ENCODE results near the gene TEF. TPM values are rescaled to one million over a fixed set of nuclear protein-coding genes. Genes with fewer than 3 reads are reported as not detected.

TEF gene
- total and polyA plus RNA-seq, 9 of the 15 experiments (the other 6 are each of a cell fraction or from before 2014, with no cell fraction given) = 0.04 to 3.1 (median 1.2) TPM

DNA sequence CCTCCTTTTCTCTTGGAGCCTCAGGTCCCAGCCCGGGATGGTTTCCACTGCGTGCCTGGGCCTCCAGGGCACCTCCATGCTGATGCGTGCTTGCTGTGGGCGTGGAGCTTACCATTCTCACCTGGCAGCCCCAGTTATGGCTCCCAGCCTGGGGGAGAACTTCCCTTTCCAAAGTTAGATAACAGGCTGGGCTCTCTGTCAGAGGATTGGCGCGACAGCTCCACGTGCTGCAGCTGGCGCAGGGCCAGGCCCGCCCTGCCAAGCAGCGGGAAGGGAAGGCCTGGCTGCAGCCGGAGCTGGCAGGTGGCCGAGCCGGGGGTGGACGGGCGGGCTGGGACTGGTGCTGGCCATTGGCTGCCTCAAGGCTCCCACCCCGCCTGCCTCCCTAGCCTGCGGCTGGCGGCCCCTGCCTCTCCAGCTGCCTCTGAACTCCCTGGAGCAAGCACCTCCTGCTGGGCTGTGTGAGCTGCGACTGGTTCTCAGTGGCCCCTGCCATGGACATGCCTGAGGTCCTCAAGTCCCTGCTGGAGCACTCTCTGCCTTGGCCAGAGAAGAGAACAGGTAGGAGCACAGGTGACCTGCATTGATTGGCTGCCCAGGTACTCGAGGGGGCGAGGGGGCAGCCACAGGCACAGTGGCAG lies 14.6 kb upstream of the TEF start (continued):
- TF ChIP-seq DIDO1 (tag; IDR thresholded peaks at IDR 0.05; ENCODE audit: low read depth) (no peak), SRF (CRISPR knock-in tag; IDR thresholded peaks at IDR 0.05) (0 out of 4 replicates have a peak, but pooled peaks of 1 of the 2 experiments have one; percentile 52), MAZ (CRISPR knock-in tag; conservative IDR thresholded peaks at IDR 0.05 in 1 of 2, IDR thresholded peaks at IDR 0.05 in 1 of 2) (peak; percentile 46 to 78), EGR1 (conservative IDR thresholded peaks at IDR 0.05) (peak; percentile 93), CTCF (IDR thresholded peaks at IDR 0.05 in 2 of 3, conservative IDR thresholded peaks at IDR 0.05 in 1 of 3; ENCODE audit: insufficient read depth in 2 of 3, low read depth in 1 of 3, low read length in 3 of 3) (peak; percentile 36 to 54 (median 48); a peak in 5 of 6 replicates), NFYB (IDR thresholded peaks at IDR 0.05; ENCODE audit: extremely low read depth, insufficient read length) (peak; percentile 74), NFRKB (IDR thresholded peaks at IDR 0.05; ENCODE audit: low read depth) (no peak), NBN (IDR thresholded peaks at IDR 0.05; ENCODE audit: low read depth) (no peak), BRF1 (IDR thresholded peaks at IDR 0.05; ENCODE audit: borderline replicate concordance, extremely low read depth, insufficient read length) (no peak), ZNF75A (CRISPR knock-in tag; IDR thresholded peaks at IDR 0.05) (no peak), ZEB2 (IDR thresholded peaks at IDR 0.05) (peak; percentile 71; the same call in 1 of the 2 replicates), SMC3 (conservative IDR thresholded peaks at IDR 0.05; ENCODE audit: insufficient read depth, low read depth, low read length) (no peak), TCF3 (CRISPR knock-in tag; IDR thresholded peaks at IDR 0.05) (peak; percentile 53), MAFF (IDR thresholded peaks at IDR 0.05; ENCODE audit: low read length) (no peak), SMAD1 (IDR thresholded peaks at IDR 0.05; ENCODE audit: low read depth, low read length, partially characterized antibody) (peak; percentile 97), EP400 (IDR thresholded peaks at IDR 0.05) (peak; percentile 64; the same call in 1 of the 2 replicates), HDAC1 (IDR thresholded peaks at IDR 0.05) (peak in 1 of 2 experiments; percentile 76; a peak in 2 of 4 replicates), ETS2 (tag; IDR thresholded peaks at IDR 0.05; ENCODE audit: borderline replicate concordance, poor library complexity, severe bottlenecking) (no peak), SAFB (IDR thresholded peaks at IDR 0.05; ENCODE audit: borderline replicate concordance, low read depth, low read length) (no peak), XRCC5 (IDR thresholded peaks at IDR 0.05; ENCODE audit: low read depth, low read length) (no peak), TOE1 (IDR thresholded peaks at IDR 0.05; ENCODE audit: borderline replicate concordance) (no peak), TOE1 (CRISPR knock-in tag; IDR thresholded peaks at IDR 0.05; ENCODE audit: borderline replicate concordance, low read depth) (0 out of 2 replicates have a peak, but pooled peaks have one; percentile 22), ZFP1 (CRISPR knock-in tag; IDR thresholded peaks at IDR 0.05) (no peak)
- TF ChIP-seq, protein P1, sequence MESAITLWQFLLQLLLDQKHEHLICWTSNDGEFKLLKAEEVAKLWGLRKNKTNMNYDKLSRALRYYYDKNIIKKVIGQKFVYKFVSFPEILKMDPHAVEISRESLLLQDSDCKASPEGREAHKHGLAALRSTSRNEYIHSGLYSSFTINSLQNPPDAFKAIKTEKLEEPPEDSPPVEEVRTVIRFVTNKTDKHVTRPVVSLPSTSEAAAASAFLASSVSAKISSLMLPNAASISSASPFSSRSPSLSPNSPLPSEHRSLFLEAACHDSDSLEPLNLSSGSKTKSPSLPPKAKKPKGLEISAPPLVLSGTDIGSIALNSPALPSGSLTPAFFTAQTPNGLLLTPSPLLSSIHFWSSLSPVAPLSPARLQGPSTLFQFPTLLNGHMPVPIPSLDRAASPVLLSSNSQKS (CRISPR knock-in tag; IDR thresholded peaks at IDR 0.05) = no peak
- TF ChIP-seq, protein P2, sequence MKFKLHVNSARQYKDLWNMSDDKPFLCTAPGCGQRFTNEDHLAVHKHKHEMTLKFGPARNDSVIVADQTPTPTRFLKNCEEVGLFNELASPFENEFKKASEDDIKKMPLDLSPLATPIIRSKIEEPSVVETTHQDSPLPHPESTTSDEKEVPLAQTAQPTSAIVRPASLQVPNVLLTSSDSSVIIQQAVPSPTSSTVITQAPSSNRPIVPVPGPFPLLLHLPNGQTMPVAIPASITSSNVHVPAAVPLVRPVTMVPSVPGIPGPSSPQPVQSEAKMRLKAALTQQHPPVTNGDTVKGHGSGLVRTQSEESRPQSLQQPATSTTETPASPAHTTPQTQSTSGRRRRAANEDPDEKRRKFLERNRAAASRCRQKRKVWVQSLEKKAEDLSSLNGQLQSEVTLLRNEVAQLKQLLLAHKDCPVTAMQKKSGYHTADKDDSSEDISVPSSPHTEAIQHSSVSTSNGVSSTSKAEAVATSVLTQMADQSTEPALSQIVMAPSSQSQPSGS (CRISPR knock-in tag; IDR thresholded peaks at IDR 0.05) = no peak
